Keratinocyte (primary cell): Measurements from ENCODE around the gene CILP2. TPM values are rescaled to one million over a fixed set of nuclear protein-coding genes. Genes with fewer than 3 reads are reported as not detected.

Experiments
- DNase-seq: peaks from one replicate; pipeline ENCODE4 v3.0.0-alpha.2; 2011; ENCODE audit warnings: low read depth, missing footprints, low spot score
- FAIRE-seq: peaks from 2 replicates; lab custom pipeline; 2011; peaks lifted over from hg19 to GRCh38; lab: Jason Lieb, UNC
- H2AFZ ChIP-seq: 2 replicates; pipeline ENCODE4 v1.6.0; 2012; ENCODE audit warnings: low read length, control low read depth, inconsistent platforms; ENCODE audit not compliant: control insufficient read depth
- H3K27ac ChIP-seq: 2 replicates; pipeline ENCODE4 v1.5.1; 2011; ENCODE audit warnings: low read length; ENCODE audit not compliant: control insufficient read depth, insufficient read depth
- H3K27me3 ChIP-seq: 3 replicates; pipeline ENCODE4 v1.6.0; 2011; ENCODE audit warnings: low read length; ENCODE audit not compliant: control insufficient read depth, insufficient read depth; ENCODE audit errors: extremely low read depth
- H3K36me3 ChIP-seq, 2 experiments: 2 replicates in 1 of 2; 3 replicates in 1 of 2; pipeline ENCODE4 v1.5.1; 2011; ENCODE audit warnings: low read length in 2 of 2, mild to moderate bottlenecking in 1 of 2; ENCODE audit not compliant: control insufficient read depth in 2 of 2, insufficient read depth in 2 of 2; ENCODE audit errors: extremely low read depth in 1 of 2
- H3K4me1 ChIP-seq: 3 replicates; pipeline ENCODE4 v1.5.1; 2011; ENCODE audit warnings: low read length; ENCODE audit not compliant: control insufficient read depth, insufficient read depth; ENCODE audit errors: extremely low read depth
- H3K4me2 ChIP-seq: 3 replicates; pipeline ENCODE4 v1.6.0; 2011; ENCODE audit warnings: low read depth, low read length; ENCODE audit not compliant: control insufficient read depth, insufficient read depth; ENCODE audit errors: extremely low read depth
- H3K4me3 ChIP-seq, 3 experiments: fragments of 200-600 bp in 1 of 3; sonication (generic) in 1 of 3; 2 replicates in 2 of 3; 3 replicates in 1 of 3; pipeline ENCODE4 v1.5.1; 2011 to 2016; ENCODE audit warnings: low read length in 3 of 3, mild to moderate bottlenecking in 3 of 3, control low read depth in 2 of 3, inconsistent platforms in 1 of 3, low read depth in 1 of 3, mixed read lengths in 1 of 3, mixed run types in 1 of 3, moderate library complexity in 1 of 3; ENCODE audit not compliant: control insufficient read depth in 2 of 3, insufficient read depth in 2 of 3; ENCODE audit errors: extremely low read depth in 1 of 3
- H3K79me2 ChIP-seq: 2 replicates; pipeline ENCODE4 v1.6.0; 2012; ENCODE audit warnings: low read length; ENCODE audit not compliant: control insufficient read depth, insufficient read depth
- H3K9ac ChIP-seq: 3 replicates; pipeline ENCODE4 v1.6.0; 2011; ENCODE audit warnings: low read length; ENCODE audit not compliant: control insufficient read depth, insufficient read depth; ENCODE audit errors: extremely low read depth
- H3K9me1 ChIP-seq: 3 replicates; pipeline ENCODE4 v1.6.0; 2011; ENCODE audit warnings: low read length; ENCODE audit not compliant: control insufficient read depth, insufficient read depth; ENCODE audit errors: extremely low read depth
- H3K9me3 ChIP-seq: 2 replicates; pipeline ENCODE4 v1.5.1; 2012; ENCODE audit warnings: low read depth, low read length; ENCODE audit not compliant: control insufficient read depth
- H4K20me1 ChIP-seq: 3 replicates; pipeline ENCODE4 v1.6.0; 2011; ENCODE audit warnings: low read length; ENCODE audit not compliant: control insufficient read depth, insufficient read depth; ENCODE audit errors: extremely low read depth
- CTCF ChIP-seq, 3 experiments: IDR thresholded peaks in 1 of 3; conservative IDR thresholded peaks in 1 of 3; optimal IDR thresholded peaks in 1 of 3; 2 replicates in 2 of 3; 3 replicates in 1 of 3; pipeline versions ENCODE3 to v1.5.1; 2011; ENCODE audit warnings: low read length in 3 of 3, mild to moderate bottlenecking in 3 of 3, moderate library complexity in 2 of 3, control low read depth in 1 of 3, inconsistent platforms in 1 of 3; ENCODE audit not compliant: insufficient read depth in 2 of 3; ENCODE audit errors: extremely low read depth in 1 of 3
- EZH2 ChIP-seq: IDR thresholded peaks from one replicate; pipeline ENCODE4 v1.6.1; 2012; ENCODE audit warnings: inconsistent platforms, mild to moderate bottlenecking, low read length, moderate library complexity
- dilution Hi-C: fragments of 300-500 bp; cut with MboI; formaldehyde crosslinking; loops from one replicate; pipeline ENCODE4 v1.7.0; 2020; ENCODE audit warnings: low sequenced_read_pairs; ENCODE audit not compliant: extremely low pct_ligation_motif_present
- polyA plus RNA-seq, 5 experiments: library from polyadenylated mRNA; depleted of rRNA in 3 of 5; stranded (reverse) in 3 of 5; stranded (forward) in 1 of 5; unstranded in 1 of 5; fragments of >200 nt; gene quantifications; 1 replicate in 1 of 5; 2 replicates in 3 of 5; 3 replicates in 1 of 5; pipeline versions ENCODE4 v1.2.1 to v1.2.3, GENCODE V29; 2011 to 2012; ENCODE audit warnings: missing spikeins in 2 of 5, low read depth in 1 of 5, low replicate concordance in 1 of 5

CILP2 gene
- polyA plus RNA-seq, 1 donor (not counting 4 experiments of a cell fraction or from before 2014, with no cell fraction given): 0.07 TPM

- Histone ChIP-seq H3K9ac (no peak overlapping the region), H3K36me3 (peaks cover 26 to 28% of the 10 kb centered on the region in 2 experiments), H3K4me3 (no peak overlapping the region), H2AFZ (no peak overlapping the region), H3K27ac (no peak overlapping the region), H3K4me2 (no peak overlapping the region), H3K4me1 (no peaks in the 10 kb centered on the region), H3K9me3 (no peaks in the 10 kb centered on the region), H3K79me2 (no peaks in the 10 kb centered on the region), H3K9me1 (no peaks in the 10 kb centered on the region), H4K20me1 (no peaks in the 10 kb centered on the region), H3K27me3 (no peaks in the 10 kb centered on the region)
- dilution Hi-C loops: no loop called here
- TF ChIP-seq CTCF (optimal IDR thresholded peaks at IDR 0.05 in 1 of 3, IDR thresholded peaks at IDR 0.05 in 1 of 3, conservative IDR thresholded peaks at IDR 0.05 in 1 of 3; ENCODE audit: extremely low read depth in 1 of 3, insufficient read depth in 2 of 3, low read length in 3 of 3): no peak
- no peak for TF ChIP-seq EZH2
- no peak for DNase-seq
- FAIRE-seq: no peak
Observed at GRCh38 chr19:19505669-19506326, 32.3 kb upstream of the CILP2 start.

GRCh38 chr19:19506592-19506991, 31.5 kb upstream of the CILP2 start:
- Histone ChIP-seq H3K4me2 (no peak overlapping the region), H3K27ac (no peak overlapping the region), H3K79me2 (no peaks in the 10 kb centered on the region), H3K36me3 (peaks cover 24 to 25% of the 10 kb centered on the region in 2 experiments), H3K4me1 (no peaks in the 10 kb centered on the region), H3K27me3 (no peaks in the 10 kb centered on the region), H3K9me3 (no peaks in the 10 kb centered on the region), H3K9me1 (no peaks in the 10 kb centered on the region), H3K9ac (no peak overlapping the region), H3K4me3 (no peak overlapping the region), H4K20me1 (no peaks in the 10 kb centered on the region), H2AFZ (no peak overlapping the region)
- dilution Hi-C loops: no loop called here
- FAIRE-seq: no peak
- no peak for DNase-seq
- TF ChIP-seq CTCF (optimal IDR thresholded peaks at IDR 0.05 in 1 of 3, IDR thresholded peaks at IDR 0.05 in 1 of 3, conservative IDR thresholded peaks at IDR 0.05 in 1 of 3; ENCODE audit: extremely low read depth in 1 of 3, insufficient read depth in 2 of 3, low read length in 3 of 3): no peak
- TF ChIP-seq EZH2: no peak
